SW 1271 (cell line): Measurements from ENCODE around the gene EPHX1.
A peak's percentile ranks its signal among the peaks of the same experiment; 100 is the strongest.

Experiments used
- DNase-seq, 2 experiments: peaks; one replicate each; lab custom pipeline; 2025; lab: John Stamatoyannopoulos, UW

Gene EPHX1

DNA sequence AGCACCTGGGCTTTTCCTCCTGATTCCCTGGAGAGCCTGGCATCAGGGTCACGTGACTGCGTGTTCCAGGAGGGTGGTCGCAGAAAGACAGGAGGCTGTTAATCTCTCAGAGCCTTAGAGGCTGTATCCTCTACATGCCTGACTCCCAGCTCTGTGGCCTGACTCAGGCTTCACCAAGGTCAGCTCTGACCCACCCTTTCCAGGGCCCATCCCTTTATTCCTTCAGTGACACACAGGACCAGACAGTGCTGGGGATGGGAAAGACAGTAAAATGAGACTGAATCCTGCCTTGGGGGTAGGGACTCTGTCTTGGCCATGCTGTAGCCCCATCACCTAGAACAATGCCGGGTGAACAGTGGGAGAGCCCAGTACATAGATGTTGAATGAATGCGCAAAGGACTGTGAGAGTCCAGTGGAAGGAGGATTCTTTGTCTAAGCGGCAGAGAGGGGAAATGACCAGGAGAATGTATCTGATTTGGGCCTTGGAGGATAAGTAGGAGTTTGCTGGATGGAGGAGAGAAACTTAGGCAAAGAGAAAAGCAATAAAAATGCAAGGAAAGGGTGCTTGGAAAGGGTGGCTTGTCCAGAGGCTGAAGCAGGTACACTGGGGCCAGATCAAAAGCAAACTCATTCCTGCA, 33.0 kb downstream of the EPHX1 start:
- DNase-seq = no peak

DNA sequence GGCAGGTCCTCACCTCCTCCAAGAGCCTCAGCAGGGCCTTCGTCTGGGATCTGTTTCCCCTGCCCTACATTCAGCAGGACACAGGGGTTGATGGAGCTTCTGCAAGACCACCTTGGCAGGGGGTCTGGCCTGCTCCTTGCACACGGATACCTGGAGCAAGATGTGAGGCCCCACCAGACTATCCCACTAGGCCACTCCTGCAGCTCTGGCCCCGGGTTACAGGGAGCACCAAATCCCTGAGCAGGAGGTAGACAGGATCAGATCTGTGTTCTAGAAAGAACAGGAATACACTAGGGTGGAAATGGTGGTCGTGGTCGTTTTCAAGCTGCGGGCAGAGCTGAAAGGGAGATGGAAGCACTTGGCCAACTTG, 33.5 kb downstream of the EPHX1 start:
- no peak for DNase-seq

DNA sequence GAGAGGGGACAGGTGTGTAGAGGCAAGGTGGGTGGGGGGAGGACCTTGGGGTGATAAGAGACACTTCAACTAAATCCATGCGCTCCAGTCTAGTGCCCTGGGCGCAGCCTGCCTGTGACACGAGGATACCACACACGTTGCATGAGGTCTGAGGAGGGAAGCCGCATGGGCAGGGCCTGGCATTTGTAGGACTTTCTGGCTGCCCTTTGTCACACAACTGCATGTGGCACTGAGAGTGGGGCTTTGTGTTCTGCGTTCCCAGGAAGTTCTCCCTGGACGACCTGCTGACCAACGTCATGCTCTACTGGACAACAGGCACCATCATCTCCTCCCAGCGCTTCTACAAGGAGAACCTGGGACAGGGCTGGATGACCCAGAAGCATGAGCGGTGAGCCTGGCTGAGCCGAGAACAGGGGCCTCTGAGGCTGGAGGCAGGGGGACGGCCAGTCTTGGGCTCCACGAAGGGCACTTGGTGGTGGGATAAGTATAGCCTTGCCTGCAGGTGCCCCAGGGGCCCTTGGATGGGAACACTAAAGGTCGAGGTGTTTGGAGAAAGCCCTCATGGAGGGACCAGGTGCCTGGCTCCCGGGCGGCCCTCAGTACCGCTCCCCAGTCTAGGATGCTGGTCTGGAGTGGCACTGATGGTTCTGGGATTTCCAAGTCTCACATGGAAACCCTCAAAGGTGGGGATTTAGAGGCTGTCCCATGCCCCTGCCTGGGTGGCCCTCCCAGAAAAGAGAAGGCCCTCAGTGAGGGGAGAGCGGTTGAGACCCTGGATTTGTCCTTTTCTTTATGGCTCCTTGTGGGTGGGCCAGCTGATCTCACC, 34.5 kb downstream of the EPHX1 start:
- no peak for DNase-seq

DNA sequence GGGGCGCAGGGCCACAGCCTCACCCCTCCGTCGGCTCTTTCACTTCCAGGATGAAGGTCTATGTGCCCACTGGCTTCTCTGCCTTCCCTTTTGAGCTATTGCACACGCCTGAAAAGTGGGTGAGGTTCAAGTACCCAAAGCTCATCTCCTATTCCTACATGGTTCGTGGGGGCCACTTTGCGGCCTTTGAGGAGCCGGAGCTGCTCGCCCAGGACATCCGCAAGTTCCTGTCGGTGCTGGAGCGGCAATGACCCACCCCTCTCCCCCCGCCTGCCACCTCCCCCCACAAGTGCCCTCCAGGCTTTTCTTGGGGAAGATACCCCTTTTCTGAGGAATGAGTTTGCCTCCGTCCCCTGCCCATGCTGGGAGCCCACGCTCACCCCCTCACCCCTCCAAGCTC, 35.2 kb downstream of the EPHX1 start:
- DNase-seq = no peak

DNA sequence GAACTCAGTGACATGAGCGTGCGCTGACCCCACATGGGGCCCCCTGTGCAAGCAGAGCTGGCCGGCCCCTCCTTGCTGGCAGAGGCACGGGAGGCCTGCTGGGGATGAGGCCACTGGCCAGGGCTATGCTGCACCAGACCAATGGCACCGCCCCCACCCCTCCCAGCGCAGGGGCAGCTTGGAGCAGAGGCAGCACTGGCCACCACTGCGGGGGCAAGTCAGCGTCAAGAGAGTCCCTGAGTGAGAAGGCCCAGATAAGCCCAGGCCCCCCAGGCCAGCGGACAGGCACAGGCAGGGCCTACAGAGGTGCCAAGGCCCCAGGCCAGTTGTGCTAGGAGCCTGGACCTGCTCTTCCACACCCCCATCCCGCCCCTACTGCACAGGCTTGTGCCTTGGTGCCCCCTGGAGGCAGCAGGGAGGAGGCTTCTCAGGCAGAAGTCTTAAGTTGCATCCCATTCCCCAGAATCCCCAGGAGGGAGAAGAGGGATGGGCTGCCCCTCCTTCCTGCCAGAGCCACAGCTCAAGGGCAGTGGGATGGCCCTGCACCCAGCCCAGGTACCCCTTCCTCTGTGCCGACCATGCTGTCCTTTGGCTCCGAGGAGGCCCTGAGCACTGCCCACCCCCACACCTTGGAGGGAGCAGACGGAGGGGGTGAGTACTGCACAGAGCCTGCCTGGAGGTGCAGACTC, 35.8 kb downstream of the EPHX1 start:
- DNase-seq = peak; percentile 33 to 41

DNA sequence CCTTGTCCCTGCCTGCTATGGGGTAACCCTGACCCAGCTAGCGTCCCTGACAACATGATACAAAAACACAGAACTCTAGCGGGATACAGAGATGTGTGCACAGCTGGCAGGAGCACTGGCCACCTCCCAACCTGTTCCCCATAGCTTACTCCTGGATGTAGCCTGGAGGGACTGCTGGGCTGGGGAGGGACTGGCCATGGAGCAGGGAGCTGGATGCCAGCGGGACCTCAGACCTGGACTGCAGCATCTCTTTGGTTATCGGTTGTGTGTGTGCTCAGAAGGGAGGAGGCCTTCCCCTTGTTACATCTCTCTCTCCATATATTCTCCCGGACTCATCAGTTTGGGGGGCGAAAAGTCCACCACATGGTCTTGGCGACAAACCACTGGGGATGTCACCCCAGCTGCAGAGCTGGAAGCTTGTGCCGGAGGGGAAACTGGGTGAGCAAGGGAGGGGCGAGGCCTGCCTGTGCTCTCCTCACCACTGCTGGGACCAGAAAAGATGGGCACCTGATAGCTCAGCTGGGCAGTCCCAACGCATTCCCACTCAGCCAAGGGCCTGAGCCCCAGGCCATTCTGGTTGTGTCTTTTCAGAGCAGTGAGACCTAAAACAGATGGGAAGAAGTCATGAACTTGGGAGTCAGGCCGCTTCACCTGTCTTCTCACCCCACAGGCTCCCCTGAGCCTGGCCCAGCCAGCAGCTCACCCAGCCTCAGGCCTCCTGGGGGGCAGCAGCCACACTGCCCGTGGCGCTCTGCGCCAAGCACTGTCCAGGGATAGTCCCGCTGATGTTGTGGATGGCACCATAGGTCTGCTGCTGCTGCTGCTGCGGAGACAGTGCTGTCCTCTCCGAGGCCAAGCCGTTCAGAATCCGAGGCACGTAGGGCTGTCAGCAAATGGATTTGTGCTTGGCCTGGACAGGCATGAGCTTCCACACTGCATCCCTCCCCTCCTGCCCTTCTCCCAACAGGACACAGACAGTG, 36.7 kb downstream of the EPHX1 start:
- DNase-seq = no peak

DNA sequence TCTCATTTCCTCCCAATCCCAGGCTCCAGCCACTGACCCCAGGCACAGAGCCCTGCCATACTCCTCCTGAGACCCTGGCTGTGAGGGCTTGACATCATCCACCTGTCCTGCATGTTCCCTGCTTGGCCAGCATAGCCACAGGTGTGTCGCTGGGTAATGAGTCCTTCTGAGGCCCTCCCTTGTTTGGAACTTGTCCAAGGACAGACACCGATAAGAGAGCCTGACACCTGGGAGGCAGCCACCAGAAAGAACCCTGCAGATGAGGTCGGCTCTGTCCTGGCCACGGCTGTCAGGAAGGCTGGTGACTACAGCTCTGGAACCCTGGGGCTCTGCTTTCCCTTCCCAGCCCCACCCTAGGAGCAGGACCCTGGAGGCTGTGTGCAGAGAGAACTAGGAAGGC, 37.7 kb downstream of the EPHX1 start:
- no peak for DNase-seq

DNA sequence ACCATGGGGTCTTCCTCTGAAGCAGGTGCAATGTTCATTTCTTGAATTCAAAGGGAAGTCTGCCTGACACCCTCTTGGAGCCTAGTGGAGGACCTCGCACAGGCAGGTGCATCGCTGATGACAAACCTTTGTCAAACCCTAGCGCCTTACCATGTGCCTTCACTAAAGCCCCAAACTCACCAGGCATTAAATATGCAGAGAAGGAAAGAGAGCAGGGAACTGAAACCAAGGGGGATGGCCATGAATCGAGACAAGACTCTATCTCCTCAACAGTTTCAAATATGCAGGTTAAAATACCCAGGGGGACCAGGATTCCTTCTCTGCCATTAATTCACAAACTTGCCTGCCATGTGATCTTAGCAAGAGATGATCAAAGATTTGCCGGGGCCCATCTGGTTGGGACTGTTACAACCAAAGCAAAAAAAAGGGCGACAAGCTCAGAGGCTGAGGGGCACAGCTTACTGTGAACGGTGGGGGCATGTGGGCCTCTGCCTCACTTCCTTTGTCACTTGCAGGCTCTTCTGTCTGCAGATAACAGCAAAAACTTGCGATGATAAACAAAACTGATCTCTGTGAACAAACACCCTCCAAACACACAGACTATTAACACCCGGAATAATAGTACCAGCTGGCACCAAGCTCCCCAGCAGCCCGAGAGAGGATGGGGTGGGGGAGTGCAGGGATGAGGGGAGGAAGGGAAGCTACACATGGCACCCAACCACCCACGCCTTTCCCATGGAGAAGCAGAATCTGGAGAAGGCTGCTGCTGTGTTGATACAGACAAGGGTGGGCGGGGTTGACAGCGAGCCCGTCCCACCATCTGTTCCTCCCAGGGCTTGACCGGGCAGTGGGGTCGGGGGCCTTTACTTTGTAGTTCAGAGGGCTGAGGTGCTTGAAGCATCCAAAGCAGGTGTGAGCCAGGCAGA, 38.4 kb downstream of the EPHX1 start:
- no peak for DNase-seq

DNA sequence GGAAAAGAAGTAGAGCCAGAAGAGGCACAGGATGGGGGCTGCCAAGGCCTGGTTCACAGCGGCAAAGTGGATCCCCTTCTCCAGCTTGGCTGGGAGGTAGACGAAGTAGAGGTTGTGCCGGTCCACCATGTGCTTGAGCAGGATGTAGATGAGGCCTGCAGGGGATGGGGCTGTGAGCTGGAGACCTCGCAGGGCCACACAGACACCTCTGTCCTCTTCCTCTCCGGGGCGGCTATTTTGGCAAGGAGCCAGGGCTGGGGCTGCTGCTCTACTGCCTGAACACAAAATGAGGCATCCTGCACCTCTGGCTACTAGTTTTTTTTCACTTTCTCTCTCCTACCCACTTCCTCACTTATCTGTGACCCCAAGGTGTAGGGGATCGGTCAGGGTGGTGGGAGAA, 40.0 kb downstream of the EPHX1 start:
- no peak for DNase-seq

DNA sequence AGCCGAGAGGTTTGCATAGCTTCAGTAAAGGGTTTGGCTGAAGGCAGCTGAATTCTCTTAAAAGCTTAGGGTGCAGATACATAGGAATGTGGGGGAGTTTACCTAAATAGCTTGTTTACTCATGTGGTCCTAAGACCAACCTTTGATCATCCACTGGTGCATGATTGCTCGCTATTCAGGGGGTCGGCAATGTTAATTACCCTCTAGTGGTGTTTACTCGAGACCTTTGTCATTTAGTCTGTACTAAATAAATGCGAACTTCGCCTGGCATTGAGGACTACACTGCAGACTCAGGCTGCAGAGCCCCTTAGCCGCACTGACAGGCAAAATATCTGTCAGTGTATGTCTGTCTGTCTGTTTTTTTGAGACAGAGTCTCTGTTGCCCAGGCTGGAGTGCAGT, 40.4 kb downstream of the EPHX1 start:
- DNase-seq = no peak

DNA sequence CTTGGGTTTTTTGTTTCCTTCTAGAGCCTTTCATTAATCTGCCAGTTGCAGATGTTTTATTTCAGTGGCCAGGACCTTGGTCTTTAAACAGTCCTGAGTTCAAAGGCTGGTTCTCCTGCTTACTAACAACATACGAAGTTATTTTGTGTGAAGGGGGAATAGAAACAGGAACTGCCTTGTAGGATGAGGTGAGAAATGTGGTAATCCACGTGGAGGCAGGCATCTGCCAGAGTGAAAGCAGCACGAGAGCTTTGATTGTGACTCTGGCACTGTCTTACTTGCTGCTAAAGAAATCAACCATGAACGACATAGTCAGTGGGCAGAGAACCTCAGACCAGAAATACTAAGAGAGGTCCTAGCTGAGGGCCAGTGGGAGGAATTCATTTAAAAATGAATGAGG, 41.9 kb downstream of the EPHX1 start:
- DNase-seq = no peak

DNA sequence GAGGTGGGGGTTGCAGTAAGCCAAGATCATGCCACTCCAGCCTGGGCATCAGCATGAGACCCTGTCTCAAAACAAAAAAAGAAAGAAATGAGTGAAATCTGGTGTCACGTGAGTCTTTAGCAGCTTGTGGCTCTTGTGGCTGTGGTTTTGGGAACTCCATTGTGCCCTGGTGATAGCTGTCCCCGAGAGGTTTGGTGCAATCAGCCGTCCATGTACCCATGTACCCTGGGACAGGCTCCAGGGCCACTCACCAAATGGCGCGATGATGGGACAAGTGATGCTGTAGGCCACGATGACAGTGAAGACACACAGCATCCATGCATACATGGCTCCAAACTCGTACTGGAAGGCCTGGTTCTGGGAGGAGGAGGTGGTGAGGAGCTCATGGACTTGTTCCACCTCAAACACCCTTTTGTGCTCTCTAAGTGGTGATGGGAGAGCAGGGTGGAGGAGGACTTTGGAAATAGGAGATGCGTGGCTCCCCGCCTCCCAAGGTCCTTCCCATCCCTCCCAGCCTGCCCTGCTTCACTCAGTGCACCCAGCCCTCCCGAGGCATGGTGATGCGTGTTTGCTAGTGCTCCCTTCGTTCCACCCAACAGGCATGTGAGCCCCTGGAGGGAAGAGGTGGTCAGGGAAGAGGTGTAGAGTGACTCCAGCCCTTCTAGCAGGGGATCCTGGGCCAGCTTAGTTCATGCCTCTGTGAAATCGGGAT, 42.6 kb downstream of the EPHX1 start:
- DNase-seq = no peak

DNA sequence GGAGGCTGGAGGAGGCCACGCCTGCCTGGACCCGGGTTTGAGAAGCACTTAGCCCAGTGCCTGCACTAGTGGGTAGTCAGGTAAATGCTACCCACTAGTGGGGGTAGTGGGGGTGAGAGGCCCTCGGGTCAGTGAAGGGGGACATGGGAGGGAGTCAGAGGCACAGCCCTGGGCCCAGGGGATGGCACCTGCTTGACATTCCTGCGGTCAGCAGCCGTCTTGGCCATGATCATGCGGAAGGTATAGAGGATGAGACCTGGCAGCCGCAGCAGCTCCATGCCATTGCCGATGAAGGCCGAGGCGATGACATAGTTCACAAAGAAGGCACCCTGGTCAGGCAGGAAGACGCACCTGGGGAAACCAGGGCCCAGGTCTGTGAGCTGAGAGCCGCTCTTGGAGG, 43.5 kb downstream of the EPHX1 start:
- no peak for DNase-seq

DNA sequence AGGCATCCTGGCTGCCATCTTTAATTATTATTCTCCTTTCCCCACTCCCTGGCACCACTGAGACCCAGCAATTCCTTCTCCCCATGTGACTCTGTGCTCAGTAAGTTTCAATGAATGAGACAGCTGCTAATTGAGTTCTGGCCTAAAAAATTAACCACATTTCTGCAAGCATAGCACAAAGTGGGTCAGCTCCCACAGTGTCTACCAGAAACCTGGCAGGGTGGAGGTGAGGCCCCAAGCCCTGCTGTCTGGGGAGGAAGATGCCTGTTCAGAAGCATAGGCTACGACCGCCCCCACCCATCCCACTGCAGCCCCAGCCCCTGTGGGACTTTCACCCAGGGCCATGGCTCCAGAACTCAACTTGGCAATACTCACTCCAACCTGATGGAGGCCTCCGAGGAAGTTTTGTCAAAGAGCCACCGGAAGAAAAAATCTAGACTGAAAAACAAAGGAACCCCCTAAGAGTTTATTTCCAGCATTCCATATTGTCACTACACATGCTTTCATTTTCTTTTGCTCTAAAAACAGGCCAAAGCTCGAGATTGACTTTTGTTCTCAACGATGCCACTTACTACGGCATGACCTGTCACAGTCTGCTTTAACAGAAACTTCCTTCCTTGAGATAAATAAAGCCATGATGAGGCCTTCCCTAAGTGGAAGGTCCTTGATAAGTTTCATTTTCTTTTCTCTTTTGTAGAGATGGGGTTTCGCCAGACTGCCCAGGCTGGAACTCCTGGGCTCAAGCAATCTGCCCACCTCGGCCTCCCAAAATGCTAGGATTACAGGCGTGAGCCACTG, 45.8 kb downstream of the EPHX1 start:
- no peak for DNase-seq

DNA sequence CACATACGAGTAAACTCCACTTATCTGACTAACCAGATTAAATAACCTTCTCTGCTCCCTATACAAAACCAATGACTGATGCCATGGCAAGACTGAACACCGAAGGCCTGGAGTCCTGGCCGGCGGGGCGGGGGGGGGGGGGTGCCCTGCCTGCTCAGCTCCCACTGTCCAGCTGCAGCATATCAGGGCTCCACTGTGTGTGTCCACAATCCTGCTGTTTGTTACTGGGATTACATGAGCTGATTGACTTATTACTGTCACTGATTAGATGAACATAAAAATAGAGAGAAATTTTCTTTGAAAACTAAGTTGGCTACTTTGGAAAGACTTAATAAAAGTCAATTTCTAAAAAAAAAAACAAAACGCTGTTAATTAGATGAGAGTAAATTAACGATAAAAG, 47.3 kb downstream of the EPHX1 start:
- no peak for DNase-seq

DNA sequence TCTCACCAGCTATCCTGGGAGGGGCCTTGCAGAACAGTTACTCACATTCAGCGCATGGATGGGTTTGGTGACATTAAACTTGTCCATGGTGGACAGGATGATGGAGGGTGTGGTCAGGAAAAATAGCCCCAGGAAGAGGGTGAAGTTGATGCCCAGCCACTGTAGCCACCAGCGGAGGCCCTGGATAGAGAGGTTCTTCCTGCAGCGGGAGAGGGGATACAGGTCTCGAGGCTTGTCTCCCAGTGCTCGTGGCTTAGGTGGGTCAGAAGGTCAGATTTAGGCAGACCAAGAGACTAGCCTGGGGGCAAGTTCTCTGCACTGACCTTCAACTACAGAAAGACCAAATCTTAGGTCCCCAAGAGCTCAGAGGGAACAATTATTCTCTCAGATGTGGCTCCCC, 49.2 kb downstream of the EPHX1 start:
- DNase-seq = no peak

DNA sequence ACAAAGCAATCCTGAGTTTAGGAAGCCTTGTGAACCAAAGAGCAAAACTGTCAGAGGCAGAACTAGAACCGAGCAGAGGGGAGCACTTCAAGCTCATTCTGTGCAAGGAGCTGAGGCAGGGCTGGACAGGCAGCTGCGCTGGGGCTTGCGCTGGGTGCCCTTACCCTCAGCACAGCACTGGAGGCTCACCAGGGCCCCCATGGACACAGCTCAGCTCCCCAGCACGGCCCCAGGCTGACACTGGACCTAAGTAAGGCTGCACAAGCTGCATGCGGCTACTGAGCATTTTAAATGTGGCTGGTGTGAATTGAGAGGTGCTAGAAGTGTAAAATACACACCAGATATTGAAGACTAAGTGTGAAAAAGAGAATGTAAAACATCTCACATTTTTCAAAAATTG, 50.2 kb downstream of the EPHX1 start:
- no peak for DNase-seq

DNA sequence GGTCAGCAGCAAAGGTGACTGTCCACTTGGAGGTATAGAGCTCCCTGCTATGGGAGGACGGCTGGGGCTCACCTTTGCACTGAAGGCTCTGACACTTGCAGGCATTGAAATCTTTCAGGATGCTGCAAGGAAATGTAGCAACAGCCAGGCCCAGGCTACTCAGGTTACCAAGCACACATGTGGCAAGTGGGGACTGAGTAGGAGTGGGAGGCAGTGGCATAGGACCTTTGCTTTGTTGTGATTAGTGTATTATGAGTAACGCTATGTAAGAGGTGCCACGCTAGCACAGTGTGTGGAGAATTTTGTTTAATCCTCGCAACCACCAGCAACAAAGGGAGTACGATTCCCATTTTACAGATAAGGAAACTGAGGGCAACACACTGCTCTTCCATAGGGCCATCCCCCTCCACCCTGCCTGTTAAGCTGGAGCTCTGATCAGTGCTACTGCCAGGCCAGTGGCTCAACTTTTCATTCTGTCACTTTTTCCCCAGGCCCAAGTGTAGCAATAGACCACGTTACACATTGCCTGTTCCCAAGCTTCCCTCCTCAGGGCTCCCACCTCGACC, 51.0 kb downstream of the EPHX1 start:
- no peak for DNase-seq
